SK-N-SH (cell line): ENCODE data around the gene CETN2. TPM values are rescaled to one million over a fixed set of nuclear protein-coding genes. Genes with fewer than 3 reads are reported as not detected.

Experiments
- CTCF ChIA-PET: fragments of 300-600, 350-600 bp; formaldehyde crosslinking; extraction: SDS; loops from one replicate; lab custom pipeline; 2021; lab: Yijun Ruan, JAX
- POLR2A ChIA-PET: fragments of 350-600 bp; sonication (Branson Sonifier 250); formaldehyde crosslinking; extraction: SDS; loops from one replicate; lab custom pipeline; 2020; ENCODE audit warnings: antibody characterized with exemption, inconsistent platforms; lab: Yijun Ruan, JAX
- DNase-seq: peaks from one replicate; pipeline ENCODE4 v3.0.0; 2012
- H2AFZ ChIP-seq: fragments of 200-600 bp; sonication (generic); 2 replicates; pipeline ENCODE4 v1.8.1; 2016; ENCODE audit warnings: antibody characterized with exemption, mild to moderate bottlenecking, low read depth
- H3F3A ChIP-seq: fragments of 200-600 bp; sonication (generic); replicated peaks from 2 replicates; pipeline ENCODE3; 2016; ENCODE audit warnings: antibody characterized with exemption, mild to moderate bottlenecking; ENCODE audit not compliant: insufficient read depth
- H3K27ac ChIP-seq, 2 experiments: fragments of 200-500 bp in 1 of 2; fragments of 200-600 bp in 1 of 2; sonication (Bioruptor generic) in 1 of 2; sonication (generic), shearing (Covaris generic) in 1 of 2; 2 replicates each; pipeline versions ENCODE4 v1.5.1 to v1.6.1; 2014 to 2016; ENCODE audit warnings: low read depth in 2 of 2, inconsistent platforms in 1 of 2, low read length in 1 of 2, mild to moderate bottlenecking in 1 of 2, mixed read lengths in 1 of 2
- H3K27me3 ChIP-seq: fragments of 200-600 bp; sonication (generic), shearing (Covaris generic); 2 replicates; pipeline ENCODE4 v1.6.1; 2016; ENCODE audit warnings: mixed run types; ENCODE audit not compliant: insufficient read depth
- H3K36me3 ChIP-seq, 2 experiments: fragments of 200-500 bp in 1 of 2; fragments of 200-600 bp in 1 of 2; sonication (Bioruptor generic) in 1 of 2; sonication (generic) in 1 of 2; replicated peaks in 1 of 2; 2 replicates each; pipeline versions ENCODE3 to v1.5.1; 2014 to 2016; ENCODE audit warnings: low read length in 1 of 2, mild to moderate bottlenecking in 1 of 2; ENCODE audit not compliant: insufficient read depth in 2 of 2, control insufficient read depth in 1 of 2
- H3K4me1 ChIP-seq, 2 experiments: fragments of 200-500 bp in 1 of 2; fragments of 200-600 bp in 1 of 2; sonication (Bioruptor generic) in 1 of 2; sonication (generic), shearing (Covaris generic) in 1 of 2; 2 replicates each; pipeline versions ENCODE4 v1.5.1 to v1.6.1; 2014 to 2016; ENCODE audit warnings: low read depth in 1 of 2, low read length in 1 of 2, mixed run types in 1 of 2; ENCODE audit not compliant: insufficient read depth in 2 of 2, control insufficient read depth in 1 of 2
- H3K4me2 ChIP-seq: fragments of 200-600 bp; sonication (generic), shearing (Covaris generic); 2 replicates; pipeline ENCODE4 v1.6.1; 2017; ENCODE audit warnings: mixed run types
- H3K4me3 ChIP-seq, 2 experiments: fragments of 200-500 bp in 1 of 2; fragments of 200-600 bp in 1 of 2; sonication (Bioruptor generic) in 1 of 2; sonication (generic), shearing (Covaris generic) in 1 of 2; 2 replicates each; pipeline versions ENCODE4 v1.5.1 to v1.8.1; 2014 to 2016; ENCODE audit warnings: low read depth in 2 of 2, inconsistent platforms in 1 of 2, low read length in 1 of 2, mild to moderate bottlenecking in 1 of 2, mixed read lengths in 1 of 2, moderate library complexity in 1 of 2
- H3K79me2 ChIP-seq: fragments of 200-600 bp; sonication (generic); 2 replicates; pipeline ENCODE4 v1.8.1; 2017; ENCODE audit warnings: mild to moderate bottlenecking; ENCODE audit not compliant: insufficient read depth
- H3K9ac ChIP-seq: fragments of 200-600 bp; sonication (generic); 2 replicates; pipeline ENCODE4 v1.6.1; 2017; ENCODE audit warnings: mixed run types
- H3K9me2 ChIP-seq: fragments of 200-600 bp; sonication (generic); 2 replicates; pipeline ENCODE4 v1.6.1; 2017; ENCODE audit warnings: mixed run types
- H3K9me3 ChIP-seq: fragments of 200-600 bp; sonication (generic); 2 replicates; pipeline ENCODE4 v1.6.1; 2017; ENCODE audit warnings: mixed run types, mild to moderate bottlenecking, moderate library complexity
- H4K20me1 ChIP-seq: fragments of 200-600 bp; sonication (generic); 2 replicates; pipeline ENCODE4 v1.6.1; 2017; ENCODE audit warnings: mild to moderate bottlenecking, mixed run types; ENCODE audit not compliant: insufficient read depth
- CTCF ChIP-seq: fragments of 200-600 bp; sonication (generic); IDR thresholded peaks from 2 replicates; pipeline ENCODE4 v1.6.1; 2017; ENCODE audit warnings: antibody characterized with exemption, mild to moderate bottlenecking, moderate library complexity
- ELF1 ChIP-seq: IDR thresholded peaks from 2 replicates; pipeline ENCODE4 v1.4.0; 2012
- EP300 ChIP-seq, 2 experiments: IDR thresholded peaks; 2 replicates each; pipeline versions ENCODE4 v1.4.0 to v1.6.1; 2012; ENCODE audit warnings: borderline replicate concordance in 1 of 2, low read depth in 1 of 2, low read length in 1 of 2
- EZH2phosphoT487 ChIP-seq: fragments of 200-600 bp; sonication (generic); IDR thresholded peaks from 2 replicates; pipeline ENCODE4 v1.6.1; 2017; ENCODE audit warnings: low read depth, mixed run types, mild to moderate bottlenecking, antibody characterized with exemption, moderate library complexity, borderline replicate concordance
- FOSL2 ChIP-seq: IDR thresholded peaks from 2 replicates; pipeline ENCODE4 v1.4.0; 2012; ENCODE audit warnings: low read depth, mild to moderate bottlenecking, moderate library complexity, borderline replicate concordance
- GATA2 ChIP-seq: sonication (generic); formaldehyde crosslinking; IDR thresholded peaks from 2 replicates; pipeline ENCODE4 v1.5.0; 2020; ENCODE audit warnings: mild to moderate bottlenecking, missing genetic modification reagents
- IRF3 ChIP-seq: fragments of 150-350 bp; IDR thresholded peaks from 2 replicates; pipeline ENCODE4 v1.6.1; 2016; ENCODE audit warnings: mild to moderate bottlenecking, low read depth, low read length
- MAX ChIP-seq: IDR thresholded peaks from 2 replicates; pipeline ENCODE4 v1.4.0; 2012; ENCODE audit warnings: low read depth
- MEF2A ChIP-seq: IDR thresholded peaks from 2 replicates; pipeline ENCODE4 v1.4.0; 2012; ENCODE audit warnings: low read depth, borderline replicate concordance
- MXI1 ChIP-seq: IDR thresholded peaks from 2 replicates; pipeline ENCODE4 v1.6.1; 2012; ENCODE audit warnings: mild to moderate bottlenecking, low read depth, low read length, improper control_type of control experiment
- NFIC ChIP-seq: IDR thresholded peaks from 2 replicates; pipeline ENCODE4 v1.4.0; 2012; ENCODE audit warnings: borderline replicate concordance
- POLR2AphosphoS5 ChIP-seq: IDR thresholded peaks from 2 replicates; pipeline ENCODE4 v1.6.1; 2012; ENCODE audit warnings: low read depth, low read length
- SIN3A ChIP-seq: IDR thresholded peaks from 2 replicates; pipeline ENCODE4 v1.6.1; 2012; ENCODE audit warnings: low read depth, mild to moderate bottlenecking, low read length, moderate library complexity, borderline replicate concordance
- SMC3 ChIP-seq: IDR thresholded peaks from 2 replicates; pipeline ENCODE4 v1.6.1; 2012; ENCODE audit warnings: low read depth, low read length, improper control_type of control experiment
- TAF1 ChIP-seq: IDR thresholded peaks from 2 replicates; pipeline ENCODE4 v1.6.1; 2012; ENCODE audit warnings: low read depth, mild to moderate bottlenecking, low read length, moderate library complexity, borderline replicate concordance
- TCF12 ChIP-seq: IDR thresholded peaks from 2 replicates; pipeline ENCODE4 v1.4.0; 2012
- ZBTB33 ChIP-seq: IDR thresholded peaks from 2 replicates; pipeline ENCODE4 v1.4.0; 2012; ENCODE audit warnings: low read depth, borderline replicate concordance
- WGBS: methylation state at CpG from one replicate; pipeline ENCODE4 v1.1.6; 2017; ENCODE audit warnings: low lambda C conversion rate; 5-methylcytosine and 5-hydroxymethylcytosine counted together
- polyA plus RNA-seq, 3 experiments: library from polyadenylated mRNA; depleted of rRNA; stranded (reverse); fragments of >200 nt; gene quantifications; 2 replicates each; pipeline ENCODE4 v1.2.3, GENCODE V29; 2012
- TF ChIP-seq, protein P1 (sequence below): fragments of 150-350 bp; IDR thresholded peaks from 2 replicates; pipeline ENCODE4 v1.6.1; 2017; ENCODE audit warnings: antibody characterized with exemption, low read length, low read depth, borderline replicate concordance
- TF ChIP-seq, protein P2 (sequence below): IDR thresholded peaks from 2 replicates; pipeline ENCODE4 v1.4.0; 2012; ENCODE audit warnings: low read depth, borderline replicate concordance
- TF ChIP-seq, protein P3 (sequence below): IDR thresholded peaks from 2 replicates; pipeline ENCODE4; 2012

CETN2 gene
- polyA plus RNA-seq, 1 of the 3 experiments (the other 2 are of a cell fraction) = 41.1 TPM

GRCh38 chrX:152847281-152847680 lies 16.7 kb upstream of the CETN2 start:
- Histone ChIP-seq H4K20me1 (no peaks in the 10 kb centered on the region), H3K9me3 (no peaks in the 10 kb centered on the region), H3K9ac (no peak overlapping the region), H3K9me2 (no peaks in the 10 kb centered on the region), H3K4me3 (no peak overlapping the region), H3K79me2 (peaks cover 29% of the 10 kb centered on the region; the same call in 1 of the 2 replicates), H3K4me2 (no peak overlapping the region), H3K27ac (no peak overlapping the region), H2AFZ (no peak overlapping the region)
- CTCF ChIA-PET = no interaction called here
- whole genome bisulfite sequencing = 91% methylated on average over 6 of the region's 6 CpGs
- DNase-seq = no peak
- POLR2A ChIA-PET = no interaction called here
- TF ChIP-seq ELF1 = no peak
- TF ChIP-seq MXI1 = no peak
- no peak for TF ChIP-seq TCF12
- no peak for TF ChIP-seq MAX
- no peak for TF ChIP-seq EZH2phosphoT487
- TF ChIP-seq IRF3 = no peak
- TF ChIP-seq MEF2A = no peak
- no peak for TF ChIP-seq ZBTB33
- TF ChIP-seq, protein P1, sequence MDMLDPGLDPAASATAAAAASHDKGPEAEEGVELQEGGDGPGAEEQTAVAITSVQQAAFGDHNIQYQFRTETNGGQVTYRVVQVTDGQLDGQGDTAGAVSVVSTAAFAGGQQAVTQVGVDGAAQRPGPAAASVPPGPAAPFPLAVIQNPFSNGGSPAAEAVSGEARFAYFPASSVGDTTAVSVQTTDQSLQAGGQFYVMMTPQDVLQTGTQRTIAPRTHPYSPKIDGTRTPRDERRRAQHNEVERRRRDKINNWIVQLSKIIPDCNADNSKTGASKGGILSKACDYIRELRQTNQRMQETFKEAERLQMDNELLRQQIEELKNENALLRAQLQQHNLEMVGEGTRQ = no peak
- no peak for TF ChIP-seq SMC3
- TF ChIP-seq, protein P2, sequence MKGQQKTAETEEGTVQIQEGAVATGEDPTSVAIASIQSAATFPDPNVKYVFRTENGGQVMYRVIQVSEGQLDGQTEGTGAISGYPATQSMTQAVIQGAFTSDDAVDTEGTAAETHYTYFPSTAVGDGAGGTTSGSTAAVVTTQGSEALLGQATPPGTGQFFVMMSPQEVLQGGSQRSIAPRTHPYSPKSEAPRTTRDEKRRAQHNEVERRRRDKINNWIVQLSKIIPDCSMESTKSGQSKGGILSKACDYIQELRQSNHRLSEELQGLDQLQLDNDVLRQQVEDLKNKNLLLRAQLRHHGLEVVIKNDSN = no peak
- no peak for TF ChIP-seq NFIC
- TF ChIP-seq, protein P3, sequence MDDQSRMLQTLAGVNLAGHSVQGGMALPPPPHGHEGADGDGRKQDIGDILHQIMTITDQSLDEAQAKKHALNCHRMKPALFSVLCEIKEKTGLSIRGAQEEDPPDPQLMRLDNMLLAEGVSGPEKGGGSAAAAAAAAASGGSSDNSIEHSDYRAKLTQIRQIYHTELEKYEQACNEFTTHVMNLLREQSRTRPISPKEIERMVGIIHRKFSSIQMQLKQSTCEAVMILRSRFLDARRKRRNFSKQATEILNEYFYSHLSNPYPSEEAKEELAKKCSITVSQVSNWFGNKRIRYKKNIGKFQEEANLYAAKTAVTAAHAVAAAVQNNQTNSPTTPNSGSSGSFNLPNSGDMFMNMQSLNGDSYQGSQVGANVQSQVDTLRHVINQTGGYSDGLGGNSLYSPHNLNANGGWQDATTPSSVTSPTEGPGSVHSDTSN = no peak
- TF ChIP-seq POLR2AphosphoS5 = no peak
- no peak for TF ChIP-seq SIN3A
- TF ChIP-seq CTCF = no peak
- no peak for TF ChIP-seq FOSL2
- no peak for TF ChIP-seq TAF1
- TF ChIP-seq GATA2 (CRISPR knock-in tag) = no peak
- no peak for TF ChIP-seq EP300 (IDR thresholded peaks at IDR 0.05; ENCODE audit: borderline replicate concordance in 1 of 2, low read depth in 1 of 2, low read length in 1 of 2)
- TF ChIP-seq, all 33 proteins: peak for 0
- H3K27me3 ChIP-seq = no peaks in the 10 kb centered on the region
- H3K4me1 ChIP-seq = no peaks in the 10 kb centered on the region
- peaks cover 12 to 39% of the 10 kb centered on the region in 2 experiments for H3K36me3 ChIP-seq
- H3F3A ChIP-seq = no peaks in the 10 kb centered on the region
